HUDEP-2 (cell line): ENCODE results near the gene ASPSCR1.

Experiments used
- DNase-seq, 76 experiments: peaks; one replicate each; lab custom pipeline; 2025; ENCODE audit not compliant: unreplicated experiment in 76 of 76; lab: John Stamatoyannopoulos, UW

Gene ASPSCR1, protein sequence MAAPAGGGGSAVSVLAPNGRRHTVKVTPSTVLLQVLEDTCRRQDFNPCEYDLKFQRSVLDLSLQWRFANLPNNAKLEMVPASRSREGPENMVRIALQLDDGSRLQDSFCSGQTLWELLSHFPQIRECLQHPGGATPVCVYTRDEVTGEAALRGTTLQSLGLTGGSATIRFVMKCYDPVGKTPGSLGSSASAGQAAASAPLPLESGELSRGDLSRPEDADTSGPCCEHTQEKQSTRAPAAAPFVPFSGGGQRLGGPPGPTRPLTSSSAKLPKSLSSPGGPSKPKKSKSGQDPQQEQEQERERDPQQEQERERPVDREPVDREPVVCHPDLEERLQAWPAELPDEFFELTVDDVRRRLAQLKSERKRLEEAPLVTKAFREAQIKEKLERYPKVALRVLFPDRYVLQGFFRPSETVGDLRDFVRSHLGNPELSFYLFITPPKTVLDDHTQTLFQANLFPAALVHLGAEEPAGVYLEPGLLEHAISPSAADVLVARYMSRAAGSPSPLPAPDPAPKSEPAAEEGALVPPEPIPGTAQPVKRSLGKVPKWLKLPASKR

DNA sequence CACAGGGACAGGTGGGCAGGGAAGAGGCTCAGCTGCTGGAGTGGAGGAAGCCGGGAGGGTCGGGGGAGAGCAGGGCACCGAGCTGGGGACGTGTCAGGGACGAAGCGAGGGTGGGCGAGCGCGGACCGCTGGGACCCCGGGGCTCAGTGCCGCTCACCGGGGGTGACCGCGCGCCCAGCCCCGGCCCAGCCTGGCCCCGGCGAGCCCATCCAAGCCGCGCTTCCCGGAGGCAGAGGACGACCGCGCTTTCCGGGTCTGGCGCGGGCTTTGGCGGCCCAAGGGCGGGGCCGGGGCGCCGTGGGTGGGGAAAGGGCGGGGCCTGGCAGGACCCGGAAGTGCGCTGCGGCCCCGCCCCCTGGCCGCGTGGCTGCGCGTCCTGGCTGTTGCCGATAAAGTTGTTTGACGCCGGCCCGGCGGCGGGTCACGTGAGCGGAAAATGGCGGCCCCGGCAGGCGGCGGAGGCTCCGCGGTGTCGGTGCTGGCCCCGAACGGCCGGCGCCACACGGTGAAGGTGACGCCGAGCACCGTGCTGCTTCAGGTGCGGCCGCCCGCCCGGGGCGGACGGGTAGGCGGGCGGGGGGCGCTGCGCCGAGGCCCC is at the start of gene ASPSCR1:
ASPSCR1 (plus strand) TSS at position 419 of the 598 bp plus-strand sequence; CDS start at position 437, 18 bp downstream.
- peak in 72 of 76 experiments; percentile 19 to 91 (median 77) for DNase-seq

DNA sequence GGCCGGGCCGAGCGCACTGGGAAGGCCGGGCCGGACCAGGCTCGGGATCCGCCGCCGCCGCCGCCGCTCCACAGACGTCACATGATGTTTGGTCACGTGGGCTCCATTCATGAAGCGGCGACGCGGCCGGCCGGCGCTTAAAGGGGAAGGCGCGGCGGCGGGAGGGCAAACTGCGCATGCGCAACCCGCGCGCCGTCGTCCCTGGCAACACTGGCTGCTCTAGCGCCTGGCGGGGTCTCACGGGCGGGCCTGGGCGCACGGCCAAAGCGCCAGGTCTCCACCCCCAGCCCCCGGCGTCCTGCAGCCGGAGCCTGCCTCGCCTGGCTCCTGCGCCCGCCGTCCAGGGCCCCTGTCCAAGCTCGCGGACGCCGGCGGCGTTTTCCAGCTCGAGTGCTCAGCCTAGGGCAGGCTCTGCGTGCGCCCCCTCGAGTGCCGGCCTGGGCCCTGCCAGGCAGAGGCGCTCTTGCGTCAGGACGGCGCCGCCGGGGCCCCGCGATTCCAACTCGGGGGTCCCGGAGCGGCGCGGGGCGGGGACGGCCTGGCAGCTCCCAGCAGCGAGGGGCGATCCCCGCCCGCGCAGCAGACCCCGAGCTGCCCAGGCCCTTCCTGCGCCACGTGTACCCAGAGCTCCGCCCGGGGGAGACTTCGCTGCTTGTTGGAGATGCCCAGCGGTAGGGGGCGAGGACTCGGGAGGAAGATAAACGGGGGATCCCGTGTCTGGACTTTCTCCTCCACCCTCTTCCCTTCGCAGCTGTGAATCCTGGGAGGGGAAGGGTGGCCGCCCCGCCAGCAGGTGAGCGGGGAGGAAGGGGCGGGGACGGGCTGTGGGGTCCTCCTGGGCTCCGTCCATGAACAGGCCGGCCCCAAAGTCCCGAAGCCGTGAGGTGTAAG is 49.5 kb upstream of the ASPSCR1 start, which contains the start of gene MAFG:
MAFG (minus strand) TSS at position 83 of the 891 bp plus-strand sequence. CDS start 4,550 bp downstream, outside the sequence.
- peak in 74 of 76 experiments; percentile 21 to 95 (median 85) for DNase-seq

GRCh38 chr17:81928544-81929252 is 48.7 kb upstream of the ASPSCR1 start:
- peak in 9 of 76 experiments; percentile 8 to 40 (median 21) for DNase-seq

DNA sequence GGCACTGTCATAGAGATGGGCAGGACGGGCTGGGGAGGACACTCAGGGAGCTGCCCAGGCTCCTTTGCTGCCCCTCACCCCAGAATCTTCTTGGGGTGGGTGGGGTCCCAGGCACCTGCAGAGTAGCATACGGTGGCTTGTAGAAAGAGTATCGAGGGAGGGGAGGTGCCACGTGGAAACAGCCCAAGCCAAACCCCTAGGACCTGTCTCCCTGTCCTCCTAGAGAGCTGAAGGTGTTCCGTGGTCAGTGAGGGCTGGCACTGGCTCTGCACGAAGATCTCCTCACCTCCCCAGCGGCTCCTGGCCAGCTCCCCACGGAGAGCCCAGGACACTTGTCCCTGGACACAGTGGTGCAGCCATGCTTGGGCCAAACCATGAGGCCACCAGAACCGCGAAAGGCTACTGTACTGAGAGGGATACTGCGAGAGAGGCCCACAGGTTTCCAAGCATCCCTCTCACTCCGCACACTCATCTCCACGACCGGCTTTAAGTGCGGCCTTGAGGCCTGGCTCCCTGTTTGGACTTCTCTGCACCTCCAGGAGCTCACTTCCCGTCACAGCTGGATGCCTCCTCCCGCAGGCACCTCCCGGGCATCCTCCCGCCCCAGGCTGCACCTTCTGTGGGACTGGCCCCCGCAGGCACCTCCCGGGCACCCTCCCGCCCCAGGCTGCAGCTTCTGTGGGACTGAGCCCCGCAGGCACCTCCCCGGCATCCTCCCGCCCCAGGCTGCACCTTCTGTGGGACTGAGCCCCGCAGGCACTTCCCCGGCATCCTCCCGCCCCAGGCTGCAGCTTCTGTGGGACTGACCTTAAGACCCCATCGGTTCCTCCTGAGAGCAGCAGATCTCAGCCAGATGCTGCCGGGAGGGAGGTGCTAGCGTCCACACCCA is 47.9 kb upstream of the ASPSCR1 start:
- DNase-seq, result no peak

DNA sequence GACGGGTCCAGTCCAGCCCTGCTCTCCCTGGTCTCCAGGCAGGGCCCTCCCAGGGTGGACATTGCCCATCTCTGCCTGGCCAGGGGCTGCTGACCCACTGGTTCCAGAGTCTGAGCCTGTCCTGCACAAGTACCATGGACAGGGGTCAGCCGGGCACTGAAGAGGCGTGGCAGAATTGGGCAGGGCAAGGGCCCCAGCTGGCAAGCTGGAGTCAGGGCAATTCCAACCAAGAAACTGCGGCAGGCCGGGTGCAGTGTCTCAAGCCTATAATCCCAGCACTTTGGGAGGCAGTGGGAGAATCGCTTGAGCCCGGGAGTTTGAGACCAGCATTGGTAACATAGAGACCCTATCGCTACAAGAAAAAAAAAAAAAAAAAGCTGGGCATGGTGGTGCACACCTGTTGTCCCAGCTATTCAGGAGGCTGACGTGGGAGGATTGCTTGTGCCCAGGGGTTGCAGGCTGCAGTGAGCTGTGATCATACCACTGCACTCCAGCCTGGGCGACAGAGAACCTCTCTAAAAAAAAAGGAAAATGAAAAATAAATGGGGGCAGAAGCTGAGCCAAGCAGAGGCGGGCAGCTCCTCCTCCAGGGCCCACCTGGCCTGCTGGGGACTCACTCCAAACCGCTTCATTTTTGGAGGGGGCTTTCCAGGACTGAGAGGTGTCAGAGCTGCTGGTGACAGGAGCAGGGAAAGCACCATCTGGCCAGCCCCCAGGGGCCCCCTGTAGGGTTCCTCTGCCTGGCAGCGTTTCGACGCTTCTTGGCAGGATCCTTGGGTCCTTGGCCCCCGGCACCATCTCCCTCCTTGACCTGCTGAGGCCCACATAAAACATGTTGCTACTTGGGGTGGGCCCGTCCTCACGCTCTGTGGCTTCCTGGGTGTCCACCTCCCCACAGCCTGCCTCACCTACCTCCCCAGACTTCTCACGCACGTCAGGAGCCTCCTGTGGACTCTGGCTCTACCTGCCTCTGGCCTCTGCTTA is 47.0 kb upstream of the ASPSCR1 start:
- DNase-seq, result no peak

GRCh38 chr17:81931189-81931556 is 46.3 kb upstream of the ASPSCR1 start:
- DNase-seq, result peak in 3 of 76 experiments; percentile 42 to 77 (median 50)

GRCh38 chr17:81931557-81932332 is 45.7 kb upstream of the ASPSCR1 start:
- DNase-seq, result peak in 74 of 76 experiments; percentile 18 to 90 (median 77)

DNA sequence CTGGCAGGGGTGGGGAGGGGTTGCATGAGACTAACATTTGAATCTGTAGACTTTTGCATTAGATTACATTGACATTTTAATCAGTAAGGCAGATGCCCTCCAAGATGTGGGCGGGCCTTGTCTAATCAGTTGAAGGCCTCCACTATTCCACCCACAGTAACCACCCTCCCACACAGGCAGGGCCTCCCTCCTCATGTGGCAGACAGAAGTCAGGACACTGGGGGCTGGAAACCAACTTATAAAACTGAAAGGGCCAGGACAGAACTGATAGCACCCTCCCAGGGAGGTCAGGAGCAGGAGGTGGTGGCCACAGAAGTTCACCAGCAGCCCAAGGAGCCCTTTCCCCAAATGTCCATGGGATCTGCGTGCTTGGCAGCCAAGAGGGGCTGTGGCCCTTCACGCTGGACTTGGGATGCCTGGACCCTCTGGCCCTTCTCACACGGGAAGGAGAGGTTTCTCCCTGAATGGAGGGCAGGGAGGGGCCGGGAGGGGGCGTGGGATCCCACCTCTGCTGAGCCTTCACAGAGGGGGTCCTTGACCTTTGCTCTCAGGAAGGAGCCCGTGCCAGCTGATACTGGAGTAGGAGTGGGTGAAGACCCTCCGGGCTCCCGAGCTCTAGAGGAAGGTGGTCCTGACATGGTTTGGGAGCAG is 45.0 kb upstream of the ASPSCR1 start:
- DNase-seq, result peak in 73 of 76 experiments; percentile 52 to 97 (median 86)

DNA sequence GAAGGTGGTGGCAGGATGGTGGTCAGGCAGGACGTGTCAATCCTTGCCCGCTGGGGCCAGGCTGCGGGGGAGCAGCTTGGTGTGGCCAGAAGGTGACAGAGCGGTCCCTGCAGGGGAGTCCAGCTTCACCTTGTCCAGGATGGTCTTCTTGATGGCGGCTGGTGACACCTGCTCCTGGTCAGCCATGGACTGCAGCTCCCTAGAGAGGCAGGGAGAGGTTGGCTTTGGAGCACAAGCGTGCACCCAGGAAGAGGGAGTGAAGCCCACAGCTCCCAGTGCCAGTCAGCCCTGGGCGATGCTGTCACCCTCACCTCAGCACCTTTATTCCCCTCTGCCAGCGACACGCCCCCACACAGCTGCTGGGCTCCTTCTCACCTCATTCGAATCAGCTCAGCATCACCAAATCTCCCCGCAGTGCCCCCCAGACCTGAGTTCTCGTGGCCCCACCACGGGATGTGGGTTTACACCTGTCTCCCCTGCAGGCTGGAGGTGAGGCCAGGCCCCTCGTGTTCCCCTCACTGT is 44.2 kb upstream of the ASPSCR1 start:
- peak in 1 of 76 experiments; percentile 10 for DNase-seq

DNA sequence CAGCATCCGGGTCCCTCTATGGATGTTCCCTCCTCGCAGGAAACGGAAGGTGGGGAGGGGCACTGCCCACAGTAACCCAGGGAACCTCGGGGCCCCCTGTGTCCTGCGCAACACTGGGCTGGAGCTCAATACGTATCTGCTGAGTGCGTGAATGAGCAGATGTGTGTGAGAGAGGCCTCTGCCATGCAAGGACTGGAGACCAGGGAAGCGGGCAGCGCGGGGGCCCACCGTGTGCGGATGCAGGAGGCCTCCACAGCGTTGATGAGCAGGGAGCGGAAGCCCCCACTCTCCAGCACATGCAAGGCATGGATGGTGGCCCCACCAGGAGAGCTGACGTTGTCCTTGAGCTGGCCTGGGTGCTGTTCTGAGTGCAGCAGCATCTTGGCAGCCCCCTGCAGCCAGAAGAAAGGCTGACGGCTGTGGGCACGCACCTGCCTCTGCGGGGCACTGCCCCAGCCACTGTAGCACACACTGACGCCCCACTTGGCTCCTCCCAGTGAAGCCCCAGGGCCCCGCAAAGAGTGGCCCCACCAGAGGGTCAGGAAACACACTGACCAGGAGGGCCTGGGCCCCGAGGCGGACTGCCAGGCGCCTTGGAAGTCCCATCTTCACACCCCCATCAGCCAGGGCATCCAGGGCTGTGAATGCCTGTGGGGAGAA is 43.2 kb upstream of the ASPSCR1 start:
- no peak for DNase-seq

DNA sequence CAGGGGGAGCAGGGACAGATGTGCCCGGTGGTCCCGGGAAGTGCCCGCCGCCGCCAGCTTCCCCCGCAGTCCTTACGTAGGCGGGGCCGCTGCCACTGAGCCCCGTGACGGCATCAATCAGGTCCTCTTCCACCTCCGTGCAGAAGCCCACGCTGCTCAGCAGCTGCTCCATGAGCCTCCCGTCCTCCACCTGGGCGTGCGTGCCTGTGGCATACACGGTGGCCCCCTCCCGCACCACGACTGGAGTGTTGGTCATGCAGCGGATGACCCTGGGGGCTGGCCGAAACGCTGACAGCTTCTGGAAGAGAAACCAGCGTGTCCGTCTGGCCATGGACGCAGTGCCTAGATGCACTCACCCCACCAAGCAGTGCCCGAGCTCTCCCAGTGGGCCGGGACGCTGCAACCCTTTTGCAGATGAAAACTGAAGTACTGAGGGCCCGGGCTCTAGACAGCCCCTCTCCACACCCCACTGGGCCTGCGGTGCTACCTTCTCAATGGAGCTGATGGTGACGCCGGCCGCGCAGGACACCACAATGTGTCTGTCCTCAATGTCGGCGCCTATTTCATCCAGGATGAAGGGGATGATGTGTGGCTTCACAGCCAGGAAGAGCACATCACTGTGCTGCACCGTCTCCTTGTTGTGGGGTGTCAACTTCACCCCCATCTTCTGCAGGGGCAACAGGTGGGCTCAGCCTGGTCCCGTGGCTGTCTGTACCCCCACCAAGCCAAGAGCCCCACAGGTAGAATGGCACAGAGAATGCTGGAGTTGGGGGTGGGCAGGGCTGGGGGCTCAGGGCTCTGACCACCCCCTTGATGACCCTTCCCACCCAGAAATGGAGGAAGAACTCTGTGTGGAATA is 42.4 kb upstream of the ASPSCR1 start:
- no peak for DNase-seq

DNA sequence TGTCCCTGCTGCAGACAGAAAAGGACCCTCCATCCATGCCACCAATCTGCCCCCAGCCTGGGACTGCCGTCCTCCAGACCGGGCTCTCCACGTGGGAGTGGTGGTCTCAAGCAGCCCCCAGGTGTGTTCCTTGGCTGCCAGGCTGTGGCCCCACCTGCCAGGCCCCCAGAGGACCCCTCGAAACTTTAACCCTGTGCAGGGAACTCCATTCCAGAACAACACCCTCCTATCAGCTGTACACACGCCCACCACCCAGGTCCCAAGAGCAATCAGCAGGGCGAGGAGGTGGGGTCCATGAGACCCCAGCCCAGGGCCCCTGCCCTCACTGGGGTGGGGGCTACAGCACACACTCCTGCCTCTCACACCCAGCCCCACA is 41.7 kb upstream of the ASPSCR1 start:
- DNase-seq, result no peak

GRCh38 chr17:81939218-81939617 is 38.2 kb upstream of the ASPSCR1 start:
- no peak for DNase-seq

DNA sequence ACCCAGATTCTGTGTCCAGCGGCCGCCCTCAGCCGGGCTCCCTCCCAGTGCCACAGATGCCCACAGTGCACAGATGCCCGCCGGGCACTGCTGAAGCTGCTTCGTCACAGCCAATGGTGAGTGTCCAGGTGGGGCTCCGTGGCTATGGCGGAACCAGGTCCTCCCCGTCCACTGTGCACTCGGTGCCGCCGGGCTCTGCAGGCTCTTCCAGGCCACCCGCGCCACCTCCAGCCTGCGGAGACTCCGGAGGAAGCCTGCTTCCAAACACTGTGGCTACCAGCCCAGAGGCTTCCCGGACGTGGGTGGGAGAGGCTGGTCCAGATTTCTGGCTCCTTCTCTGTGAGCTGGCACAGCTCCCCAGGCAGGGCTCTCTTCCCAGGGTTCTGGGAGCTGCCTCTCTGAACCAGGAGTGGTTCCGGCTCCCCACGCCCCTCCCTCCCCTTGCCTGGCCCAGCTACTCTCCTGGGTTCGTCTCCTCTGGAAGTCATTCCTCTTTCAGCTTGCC is 37.5 kb upstream of the ASPSCR1 start:
- no peak for DNase-seq
